GM19372 (cell line): ENCODE measurements around the gene PARN.
"Not testable (repeated sequence)": the region's sequence is repeated elsewhere in the genome, so short reads cannot be mapped to it uniquely, and the experiment has no call there.

Experiments
- ATAC-seq: cut with Tn5 transposase; IDR thresholded peaks from one replicate; pipeline ENCODE4 v1.9.1; 2021; ENCODE audit warnings: mild to moderate bottlenecking, low read depth, moderate library complexity; ENCODE audit not compliant: unreplicated experiment

PARN gene

GRCh38 chr16:14447783-14448182 lies 182.3 kb downstream of the PARN start:
- ATAC-seq = no peak

DNA sequence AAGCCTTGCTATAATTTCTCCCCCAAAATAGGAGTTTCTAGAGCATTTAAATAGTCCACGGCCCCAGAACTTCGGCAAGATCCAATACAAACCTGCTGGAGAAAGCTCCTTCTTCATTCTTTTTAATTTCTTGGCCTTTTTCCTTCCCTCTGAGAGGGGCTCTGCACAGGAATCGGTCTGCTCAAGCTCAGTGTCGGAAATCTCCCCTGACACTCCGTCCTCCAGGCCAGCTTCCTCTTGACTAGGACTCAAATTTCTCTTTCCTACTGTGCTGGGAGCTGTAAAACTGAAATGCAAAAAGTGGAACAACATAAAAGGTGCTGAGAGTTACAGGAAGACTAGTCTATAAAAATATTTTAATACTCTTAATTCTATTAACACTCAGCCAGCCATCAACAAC lies 183.3 kb downstream of the PARN start:
- no peak for ATAC-seq

- no peak for ATAC-seq
These were observed 183.9 kb downstream of the PARN start for GRCh38 chr16:14445937-14446715.

- no peak for ATAC-seq
These were observed 184.9 kb downstream of the PARN start for GRCh38 chr16:14444979-14445810.

GRCh38 chr16:14441533-14441932 lies 188.5 kb downstream of the PARN start:
- not testable (repeated sequence) for ATAC-seq

- no peak for ATAC-seq
These were observed 191.8 kb downstream of the PARN start for GRCh38 chr16:14438256-14438655.

- ATAC-seq = no peak
These were observed 192.6 kb downstream of the PARN start for GRCh38 chr16:14437426-14437825.

GRCh38 chr16:14436401-14436955 lies 193.6 kb downstream of the PARN start:
- ATAC-seq = no peak

DNA sequence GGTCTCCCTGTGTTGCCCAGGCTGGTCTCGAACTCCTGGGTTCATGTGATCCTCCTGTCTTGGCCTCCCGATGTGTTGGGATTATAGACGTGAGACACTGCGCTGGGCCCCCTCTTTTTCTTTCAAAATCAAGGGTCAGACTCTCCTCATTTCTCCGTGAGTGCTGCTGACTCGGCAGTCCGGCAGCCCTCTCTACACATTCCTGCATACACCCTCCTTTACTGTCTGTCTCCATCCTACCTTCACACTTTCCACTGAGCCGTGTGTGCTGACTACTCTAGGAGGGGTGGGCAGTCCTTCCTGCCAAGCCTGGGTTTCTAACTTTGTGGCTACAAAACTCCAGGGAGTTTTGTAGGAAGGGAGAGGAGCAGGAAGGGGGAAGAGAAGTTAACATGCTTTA lies 195.2 kb downstream of the PARN start:
- no peak for ATAC-seq

DNA sequence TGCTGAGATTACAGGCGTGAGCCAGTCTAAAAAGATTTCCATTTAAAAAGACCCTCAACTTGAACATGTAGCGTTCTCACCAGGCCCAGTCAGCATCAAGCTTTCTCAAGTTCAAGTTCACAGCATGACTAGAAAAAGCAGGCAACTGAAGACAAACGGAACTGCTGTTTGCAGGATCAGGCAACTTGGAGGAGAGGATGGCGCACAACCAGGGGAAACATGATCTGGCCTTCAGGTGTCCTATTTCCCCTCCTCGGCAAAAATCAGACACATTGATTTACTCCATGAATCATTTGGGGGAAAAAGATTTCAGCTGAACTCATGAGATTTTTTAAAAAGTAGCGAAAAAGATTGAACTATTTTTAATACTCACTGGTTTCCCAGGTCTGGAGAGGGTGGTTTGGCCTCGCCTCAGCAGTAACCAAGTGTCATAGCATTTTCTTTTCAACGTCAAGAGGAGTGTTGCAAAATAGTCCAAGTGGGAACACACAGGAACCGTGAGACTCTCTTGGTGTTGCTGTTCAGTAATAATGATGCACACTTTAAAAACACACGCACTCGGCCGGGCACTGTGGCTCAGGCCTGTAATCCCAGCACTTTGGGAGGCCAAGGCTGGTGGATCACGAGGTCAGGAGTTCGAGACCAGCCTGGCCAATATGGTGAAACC lies 201.0 kb downstream of the PARN start:
- ATAC-seq = not testable (repeated sequence)

DNA sequence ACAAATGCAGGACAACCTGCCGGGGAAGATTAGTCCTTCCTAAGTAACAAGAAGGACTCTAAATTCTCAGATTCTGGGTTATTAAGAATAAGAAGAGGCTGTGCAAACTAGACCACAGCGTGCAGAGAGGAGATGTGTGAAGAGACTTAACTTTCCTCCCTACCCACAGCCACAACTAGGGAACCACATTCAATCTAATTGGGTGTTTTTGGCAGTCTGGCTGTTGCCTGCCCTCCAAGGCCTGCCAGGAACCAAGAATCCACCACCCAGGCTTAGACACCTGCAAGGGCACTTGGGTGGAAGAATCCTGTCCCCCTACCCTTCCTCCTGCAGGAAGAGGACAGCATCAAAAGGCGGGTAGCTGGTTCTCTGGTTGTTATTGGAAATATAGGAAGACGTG lies 202.0 kb downstream of the PARN start:
- ATAC-seq = no peak

- ATAC-seq = no peak
These were observed 202.6 kb downstream of the PARN start for GRCh38 chr16:14427371-14427948.

DNA sequence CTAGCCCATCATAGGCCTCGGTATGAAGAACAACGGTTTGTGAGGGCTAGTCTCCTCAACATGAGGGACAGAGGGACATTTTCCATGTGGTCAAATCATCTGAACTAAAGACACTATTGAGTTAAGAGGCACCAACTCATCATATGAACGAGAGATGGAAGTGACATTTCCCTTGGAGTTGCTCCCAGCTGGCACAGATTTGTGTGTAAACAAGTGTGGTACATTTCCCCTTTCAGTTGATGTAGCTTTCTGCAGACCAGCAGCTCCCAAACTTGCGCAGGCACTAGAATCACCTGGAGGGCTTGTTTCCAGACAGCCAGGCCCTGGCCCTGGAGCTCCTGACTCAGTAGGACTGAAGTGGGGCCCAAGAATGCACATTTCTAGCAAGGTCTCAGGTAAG lies 205.5 kb downstream of the PARN start:
- ATAC-seq = no peak

DNA sequence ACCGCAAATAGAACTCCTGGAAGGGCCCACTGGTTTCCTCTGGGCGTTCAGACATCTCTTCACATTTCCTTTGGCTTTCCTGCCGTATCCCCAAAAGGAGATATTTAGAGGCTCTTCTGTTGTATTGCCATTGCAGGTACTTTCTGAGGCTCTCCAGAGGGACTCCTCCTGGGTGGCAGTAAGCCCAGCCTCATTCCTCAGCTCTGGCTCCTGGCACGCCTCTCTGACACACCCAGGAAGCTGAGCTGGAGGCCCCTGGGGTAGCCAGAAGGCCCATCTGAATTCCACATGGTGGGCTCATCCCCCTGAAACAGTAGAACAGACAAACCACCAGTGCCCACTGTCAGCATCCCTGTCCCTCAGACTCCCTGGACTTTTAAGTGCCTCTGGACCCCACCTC lies 206.7 kb downstream of the PARN start:
- no peak for ATAC-seq

DNA sequence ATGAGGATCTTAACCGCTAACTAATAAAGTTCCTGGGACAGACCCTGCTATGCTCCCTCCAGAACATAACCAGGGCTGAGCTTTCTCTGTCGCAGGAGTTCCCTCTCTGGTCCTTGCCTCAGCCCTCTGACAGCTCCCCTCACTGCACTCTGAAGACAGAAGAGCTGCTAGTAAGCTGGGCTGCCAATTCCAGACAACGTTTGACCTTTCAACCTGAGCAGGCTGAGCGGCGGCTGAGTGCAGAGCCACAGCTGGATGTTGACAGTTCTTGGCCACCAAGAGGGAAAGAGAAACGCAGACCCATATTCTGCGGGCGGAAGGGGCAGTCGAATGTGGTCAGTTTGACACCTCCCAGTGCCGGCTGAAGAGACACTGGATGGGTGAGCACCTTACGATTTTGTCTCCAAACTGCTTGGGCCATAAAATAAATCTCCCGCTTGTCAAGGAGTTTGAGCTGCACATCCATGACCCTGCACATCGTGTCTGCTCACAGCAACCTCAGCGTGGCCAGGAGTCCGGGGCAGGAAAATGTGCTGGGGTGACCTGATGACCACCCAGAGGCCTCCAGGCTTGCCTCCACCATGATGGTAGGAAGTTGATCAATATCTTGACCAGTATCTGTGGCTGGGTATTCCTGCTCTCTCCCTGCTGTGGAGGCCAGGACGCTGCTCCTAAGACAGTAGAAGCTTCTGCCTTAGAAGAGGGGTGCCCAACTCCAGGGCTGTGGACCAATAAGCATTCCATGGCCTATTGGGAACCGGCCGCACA lies 209.2 kb downstream of the PARN start:
- no peak for ATAC-seq

GRCh38 chr16:14420243-14420642 lies 209.8 kb downstream of the PARN start:
- ATAC-seq = not testable (repeated sequence)

DNA sequence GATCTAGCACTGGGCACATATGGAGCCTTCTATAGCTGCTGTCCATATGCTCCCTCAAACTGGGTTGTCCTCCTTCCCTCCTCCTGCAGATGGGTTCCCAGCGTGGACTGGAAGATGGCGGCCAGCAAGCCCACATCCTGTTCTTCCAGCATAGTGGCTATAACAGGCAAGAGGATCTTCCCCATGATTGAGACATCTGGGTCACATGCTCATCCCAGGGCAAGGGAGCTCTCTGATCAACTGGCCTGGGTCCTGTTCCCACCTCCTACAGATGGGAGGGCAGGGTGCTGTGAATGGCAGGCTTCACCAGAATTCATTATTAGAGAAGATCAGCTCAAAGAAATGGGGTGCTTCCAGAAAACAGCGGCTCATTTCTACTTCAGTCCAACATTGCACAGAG lies 210.2 kb downstream of the PARN start:
- no peak for ATAC-seq

DNA sequence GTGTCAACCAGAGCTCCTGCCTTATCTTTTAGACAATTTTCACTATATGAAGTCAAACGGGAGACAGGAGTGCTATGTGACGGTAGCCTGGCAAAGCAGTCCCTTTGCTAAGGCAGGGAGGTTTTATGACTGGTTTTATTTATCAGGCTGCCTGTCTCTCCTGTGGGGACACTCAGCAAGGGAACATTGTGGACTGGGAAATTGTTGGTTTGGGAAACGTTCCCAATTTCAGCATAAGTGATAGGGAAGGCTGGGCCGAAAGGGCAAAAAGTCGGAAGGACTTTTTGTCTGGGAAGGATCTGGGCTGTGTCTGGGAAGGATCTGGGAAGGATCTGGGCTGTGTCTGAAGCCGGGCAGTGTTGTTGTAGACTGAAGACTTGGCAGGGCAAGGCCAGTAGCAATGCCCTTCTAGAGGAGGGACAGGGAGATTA lies 211.2 kb downstream of the PARN start:
- ATAC-seq = no peak

- ATAC-seq = no peak
These were observed 213.9 kb downstream of the PARN start for GRCh38 chr16:14416184-14416583.

DNA sequence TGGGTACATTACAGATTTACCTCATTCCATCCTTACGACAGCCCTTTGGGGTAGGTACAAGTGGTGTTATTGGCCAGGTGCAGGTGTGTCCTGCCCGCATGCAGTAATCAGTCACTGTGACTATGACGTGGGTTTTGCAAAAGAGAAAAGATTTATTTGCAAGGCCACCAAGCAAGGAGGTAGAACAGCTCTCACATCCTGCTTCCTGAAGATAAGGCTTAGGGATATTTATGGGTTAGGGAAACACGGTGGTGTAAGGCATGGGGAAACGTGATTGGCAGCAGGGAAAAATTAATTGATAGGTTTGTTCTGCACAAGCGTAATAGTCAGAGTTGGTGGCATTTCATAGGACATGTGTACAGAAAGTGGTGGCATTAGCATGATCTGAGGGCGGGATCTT lies 214.8 kb downstream of the PARN start:
- no peak for ATAC-seq
